Measurements from ENCODE around the gene HNF1B.

Gene HNF1B

DNA sequence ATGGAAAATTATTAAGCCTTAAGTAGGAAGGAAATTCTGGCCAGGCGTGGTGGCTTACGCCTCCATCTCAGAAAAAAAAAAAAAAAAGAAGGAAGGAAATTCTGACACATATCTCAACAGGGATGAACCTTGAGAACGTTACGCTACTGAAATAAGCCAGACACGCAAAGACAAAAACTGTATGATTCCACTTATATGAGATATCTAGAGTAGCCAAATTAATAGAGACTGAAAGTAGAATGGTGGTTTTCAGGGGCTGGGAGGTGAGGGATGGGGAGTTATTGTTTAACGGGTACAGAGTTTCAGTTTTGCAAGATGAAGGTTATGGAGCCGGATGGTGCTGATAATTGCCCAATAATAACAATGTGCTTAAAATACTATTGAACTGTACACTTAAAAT is 16.2 kb upstream of the HNF1B start:
- no peak for DNase-seq (ENCODE audit: low spot score)

GRCh38 chr17:37759014-37759637 is 14.3 kb upstream of the HNF1B start:
- DNase-seq (ENCODE audit: low spot score): no peak

DNA sequence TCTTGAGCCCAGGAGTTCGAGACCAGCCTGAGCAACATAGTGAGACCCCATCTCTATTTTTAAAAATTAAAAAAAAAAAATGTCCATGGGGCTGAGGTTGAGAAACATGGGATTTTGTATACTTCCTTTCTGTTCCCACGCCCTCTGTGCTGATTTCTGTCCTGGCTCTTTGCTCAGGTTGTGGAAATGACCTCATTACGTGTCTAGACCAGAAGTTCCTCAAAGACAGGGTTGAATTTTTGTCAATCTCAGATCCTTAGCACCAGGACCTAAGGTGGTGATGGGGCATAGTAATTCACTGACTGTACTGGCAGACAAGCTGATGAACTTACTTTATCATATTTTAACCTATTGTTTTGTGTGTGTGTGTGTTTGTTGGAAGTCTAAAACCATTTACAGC is 11.2 kb upstream of the HNF1B start:
- no peak for DNase-seq (ENCODE audit: low spot score)

DNA sequence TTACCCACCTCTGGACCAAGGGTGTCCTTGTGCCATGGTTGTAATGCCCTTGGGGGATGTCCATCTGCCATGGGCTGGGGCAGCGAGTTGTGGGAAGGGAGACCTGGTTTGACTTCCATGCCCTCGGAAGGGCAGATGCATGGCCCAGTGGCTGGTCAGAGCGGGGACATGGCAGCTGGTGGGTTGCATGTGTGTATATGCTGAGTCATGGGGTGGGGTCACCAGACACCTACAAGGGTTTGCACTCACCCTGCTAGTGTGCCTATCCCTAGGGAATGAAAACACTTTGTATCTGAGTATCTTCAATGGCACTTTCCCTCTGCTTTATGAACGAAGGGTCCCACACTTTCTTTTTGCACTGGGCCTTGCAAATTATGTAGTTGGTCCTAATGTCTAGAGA is 10.6 kb upstream of the HNF1B start:
- no peak for DNase-seq (ENCODE audit: low spot score)

GRCh38 chr17:37754363-37754762 is 9.5 kb upstream of the HNF1B start:
- DNase-seq (ENCODE audit: low spot score): no peak

DNA sequence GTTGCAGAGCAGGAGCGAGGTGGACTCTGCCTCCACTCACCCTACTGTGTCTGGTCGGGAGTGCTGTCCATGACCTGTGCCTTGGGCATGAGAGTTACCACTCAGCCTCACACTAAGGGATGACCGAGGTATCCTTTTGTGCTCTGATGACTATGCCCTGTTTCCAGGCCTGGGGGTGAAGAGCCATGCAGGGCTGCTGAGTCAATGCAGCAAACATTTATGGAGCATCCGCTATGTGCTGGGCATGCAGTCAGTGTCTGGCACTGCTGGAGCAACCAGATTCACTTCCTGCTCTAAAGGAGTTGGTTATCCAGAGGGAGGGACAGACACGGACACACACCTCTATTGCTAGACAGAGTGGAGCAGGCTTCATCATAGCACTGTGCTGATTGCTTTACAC is 7.6 kb upstream of the HNF1B start:
- no peak for DNase-seq (ENCODE audit: low spot score)

DNA sequence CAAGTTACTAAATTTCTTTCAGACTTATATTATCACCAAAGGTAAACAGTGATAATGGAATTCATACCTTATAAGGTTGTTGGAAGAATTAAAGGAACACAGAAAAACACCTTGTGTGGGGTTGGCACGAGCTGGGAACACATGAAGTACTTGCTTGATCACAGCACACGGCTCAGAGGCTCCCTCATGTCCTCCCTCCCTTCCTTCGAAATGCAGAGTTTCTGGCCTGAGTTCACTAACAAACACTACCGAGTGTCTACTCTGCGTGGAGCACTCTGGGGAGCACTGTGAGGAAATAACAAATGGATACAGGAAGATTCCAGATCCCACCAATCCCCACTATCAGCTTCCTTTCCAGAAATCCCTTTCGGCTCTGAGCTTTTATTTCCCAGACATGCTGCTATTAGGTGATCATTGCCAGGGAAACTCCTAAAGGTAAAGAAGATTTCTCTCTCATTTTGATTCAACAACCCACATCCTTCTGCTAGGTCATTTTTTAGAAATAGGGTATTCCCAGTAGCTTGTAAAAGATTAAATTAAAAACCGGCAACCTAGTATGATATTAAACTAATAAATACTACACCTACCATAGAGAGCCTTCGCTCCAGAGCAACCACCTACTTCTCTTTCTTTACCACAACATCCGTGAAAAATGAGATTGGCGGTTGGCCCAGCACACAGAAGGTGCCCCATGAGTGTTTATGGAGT is 6.1 kb upstream of the HNF1B start:
- DNase-seq (ENCODE audit: low spot score): no peak

GRCh38 chr17:37750292-37750691 is 5.4 kb upstream of the HNF1B start:
- DNase-seq (ENCODE audit: low spot score): no peak

GRCh38 chr17:37747222-37747621 is 2.4 kb upstream of the HNF1B start:
- no peak for DNase-seq (ENCODE audit: low spot score)

- no peak for DNase-seq (ENCODE audit: low spot score)
Observed at GRCh38 chr17:37746617-37747016, 1.8 kb upstream of the HNF1B start.

- DNase-seq (ENCODE audit: low spot score): no peak
Observed at GRCh38 chr17:37745801-37746426, 1.1 kb upstream of the HNF1B start.

DNA sequence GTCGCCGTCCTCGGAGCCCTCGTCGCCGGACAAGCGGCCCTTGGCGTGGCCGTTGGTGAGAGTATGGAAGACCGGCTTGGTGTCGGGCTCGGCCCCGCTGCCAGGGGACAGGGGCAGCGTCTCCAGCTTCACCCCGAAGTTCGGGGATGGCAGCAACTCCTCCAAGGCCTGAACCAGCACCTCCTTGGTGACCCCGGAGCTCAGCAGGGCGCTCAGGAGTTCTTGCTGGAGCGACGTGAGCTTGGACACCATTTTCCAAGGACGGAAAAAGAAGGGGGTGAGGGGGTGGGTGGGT is 279 bp downstream of the HNF1B start:
- DNase-seq (ENCODE audit: low spot score): no peak

DNA sequence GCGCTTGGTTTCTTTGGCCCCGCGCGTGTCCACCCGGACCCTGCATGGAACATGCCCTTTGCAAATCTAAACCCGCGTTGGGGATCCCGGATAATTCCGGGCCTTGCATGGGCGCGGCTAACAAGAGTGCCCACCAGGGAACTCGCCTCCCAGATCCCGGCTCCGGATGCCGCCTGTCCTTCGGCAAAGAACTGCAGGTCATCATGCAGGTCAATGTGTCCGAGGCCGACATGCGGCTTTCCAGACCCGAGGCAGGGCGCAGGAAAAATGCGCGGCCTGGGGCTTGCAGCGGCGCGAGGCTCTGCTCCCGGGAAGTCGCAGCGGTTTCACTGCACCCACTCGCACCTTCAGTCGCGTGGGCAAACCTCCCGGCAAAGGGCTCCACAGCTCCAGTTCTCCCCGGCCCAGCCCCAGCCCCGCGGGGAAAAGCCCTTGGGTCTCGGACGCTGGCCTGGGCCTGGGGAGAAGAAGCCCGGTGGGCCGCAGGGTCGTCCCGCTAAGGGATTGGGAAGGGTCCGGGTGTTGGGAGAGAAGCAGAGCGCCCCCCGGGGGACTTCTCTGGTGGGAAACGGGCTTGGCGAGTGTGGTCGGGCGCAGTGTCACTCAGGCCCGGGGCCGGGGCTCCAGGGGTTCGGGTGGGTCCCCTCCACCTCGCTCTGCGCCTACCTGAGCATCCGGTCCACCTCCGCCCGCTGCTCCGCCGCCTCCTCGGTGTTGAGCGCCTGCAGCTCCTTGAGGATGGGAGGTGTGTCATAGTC is 805 bp downstream of the HNF1B start:
- no peak for DNase-seq (ENCODE audit: low spot score)

DNA sequence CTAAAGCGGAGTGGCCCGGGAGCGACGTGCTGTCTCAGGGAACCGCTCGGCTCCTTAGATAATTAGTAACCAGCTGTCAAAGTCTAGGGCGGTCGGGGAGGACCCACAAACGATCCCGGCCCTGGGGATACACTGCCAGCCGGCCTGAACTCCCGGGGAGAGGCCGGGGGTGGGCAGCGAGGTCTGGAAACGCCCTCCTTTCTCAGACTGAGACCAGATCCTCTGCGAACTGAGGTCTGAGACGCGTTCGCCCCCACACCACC is 1.3 kb downstream of the HNF1B start:
- DNase-seq (ENCODE audit: low spot score): no peak

DNA sequence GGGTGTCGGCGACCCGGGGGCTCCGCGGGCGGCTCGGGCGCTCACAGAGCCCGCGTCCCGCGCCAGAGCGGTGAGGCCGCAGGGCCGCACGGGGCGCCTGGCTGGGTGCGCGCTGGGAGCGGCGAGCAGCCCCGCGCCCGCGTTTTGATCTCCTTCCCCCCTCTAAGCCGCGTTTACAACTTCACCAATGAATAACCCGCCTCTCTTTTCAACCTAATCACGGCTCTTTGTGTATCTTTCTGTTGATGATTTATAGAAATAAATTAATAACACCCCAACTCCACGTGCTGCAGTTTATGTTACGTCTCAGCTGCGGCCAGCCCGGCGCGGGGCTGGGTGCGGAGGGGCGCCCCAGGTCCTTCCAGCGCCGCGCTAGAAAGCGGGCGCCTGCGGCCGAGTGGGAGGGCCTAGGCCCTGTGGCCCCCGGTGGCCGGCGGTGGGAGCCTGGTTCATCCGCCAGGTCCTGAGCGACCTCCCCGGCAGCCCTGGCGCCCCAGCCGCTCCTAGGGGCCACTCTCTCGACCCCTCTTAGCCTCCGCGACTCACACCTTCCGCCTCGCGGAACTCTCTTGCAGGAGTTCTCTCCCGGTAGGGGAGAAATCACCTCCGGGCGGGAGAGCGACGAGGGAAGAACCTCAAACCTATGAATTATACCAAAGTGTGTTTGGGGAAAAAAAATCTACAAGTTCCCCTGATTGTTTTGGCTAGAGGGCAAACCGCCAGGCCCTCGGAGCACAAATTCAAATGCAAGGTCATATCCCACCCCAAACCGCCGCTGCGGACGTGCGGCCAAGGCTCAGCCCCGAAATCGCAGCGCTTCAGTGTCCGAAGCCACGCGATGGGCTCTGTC is 1.9 kb downstream of the HNF1B start:
- DNase-seq (ENCODE audit: low spot score): no peak

DNA sequence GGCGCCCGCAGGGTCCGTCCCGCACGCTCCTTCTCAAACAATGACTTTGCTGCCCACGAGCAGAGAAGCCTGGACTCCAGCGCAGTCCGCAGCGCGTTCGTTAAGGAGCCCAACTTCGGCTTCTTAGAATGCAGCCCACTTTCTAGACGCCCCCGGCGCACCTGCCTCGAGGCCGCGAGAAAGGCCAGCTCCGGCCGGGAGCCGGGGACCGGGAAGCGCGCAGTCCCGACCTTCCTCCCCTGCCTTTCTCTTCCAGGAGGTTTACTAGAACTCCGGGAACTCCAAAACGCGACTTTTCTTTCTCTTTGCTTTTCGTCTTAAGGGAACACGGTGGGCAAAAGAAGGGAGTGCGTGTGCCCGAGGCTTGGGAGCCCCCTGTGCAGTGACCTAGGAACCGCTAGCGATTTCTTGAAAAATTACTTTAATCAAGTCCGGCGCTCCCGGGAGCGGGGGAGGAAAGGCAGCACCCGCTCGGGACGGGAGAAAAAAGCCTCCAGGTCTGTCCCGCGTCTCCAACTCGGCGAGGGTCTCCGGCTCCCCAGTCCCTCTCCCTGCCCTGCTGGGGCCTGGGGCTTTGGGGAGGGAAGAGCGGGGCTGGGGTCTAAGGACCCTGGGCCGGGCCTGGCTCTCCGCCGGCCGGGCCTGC is 2.6 kb downstream of the HNF1B start:
- DNase-seq (ENCODE audit: low spot score): no peak

DNA sequence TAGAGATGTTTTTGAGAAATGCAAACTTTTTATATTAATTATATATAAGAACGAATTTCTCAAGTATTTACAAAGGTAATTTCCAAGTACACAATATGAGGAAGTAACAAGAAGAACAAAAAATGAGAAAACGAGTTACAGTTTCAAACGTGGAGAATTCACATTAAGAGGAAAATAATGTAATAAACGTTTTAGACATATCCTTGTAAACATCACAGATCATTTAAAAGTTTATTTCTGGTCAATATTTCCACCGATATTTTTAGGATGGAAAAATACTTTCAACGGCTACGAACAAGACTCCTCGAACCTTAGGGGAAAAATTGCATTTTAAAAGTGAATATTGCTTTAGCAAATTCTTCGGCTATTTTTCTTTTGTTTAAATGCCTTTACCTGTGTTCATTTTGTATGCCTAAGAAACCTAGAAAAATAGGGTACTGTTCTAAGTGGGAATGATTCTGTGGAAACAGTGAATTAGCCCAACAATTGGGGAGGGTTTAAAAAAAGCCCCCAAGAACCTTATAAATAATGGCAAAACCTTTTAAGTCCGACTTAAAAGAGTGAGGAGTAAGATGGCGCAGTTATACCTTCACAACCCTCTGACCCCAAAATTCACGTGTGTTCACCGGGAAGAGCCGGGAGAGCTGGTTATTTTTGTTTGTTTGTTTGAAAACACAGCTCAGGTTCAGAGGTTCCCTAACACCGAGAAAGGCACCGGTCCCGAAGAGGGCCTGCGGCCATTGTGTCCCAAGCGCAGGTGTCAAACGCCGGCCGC is 3.3 kb downstream of the HNF1B start:
- no peak for DNase-seq (ENCODE audit: low spot score)

- DNase-seq (ENCODE audit: low spot score): no peak
Observed at GRCh38 chr17:37740915-37741314, 3.9 kb downstream of the HNF1B start.

- DNase-seq (ENCODE audit: low spot score): no peak
Observed at GRCh38 chr17:37737971-37738370, 6.9 kb downstream of the HNF1B start.

- DNase-seq (ENCODE audit: low spot score): no peak
Observed at GRCh38 chr17:37737081-37737480, 7.8 kb downstream of the HNF1B start.

DNA sequence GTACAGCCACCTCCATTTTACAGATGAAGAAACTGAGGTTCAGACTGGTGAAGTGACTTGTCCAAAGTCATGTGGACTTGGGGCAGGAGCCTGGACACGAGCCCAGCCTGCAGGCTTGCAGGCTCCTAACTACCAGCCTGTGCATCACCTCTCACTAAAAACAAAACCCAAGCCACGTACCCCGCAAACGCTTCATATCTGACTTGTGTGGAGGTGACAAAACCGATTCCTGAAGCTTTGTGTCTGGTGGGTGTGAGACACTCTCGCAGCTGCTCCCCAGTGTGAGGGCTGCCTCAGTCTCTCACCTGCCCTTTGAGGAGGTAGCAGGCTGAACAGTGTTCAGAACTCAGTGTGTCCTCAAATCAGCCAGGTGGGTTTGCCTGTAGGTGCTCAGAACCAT is 8.4 kb downstream of the HNF1B start:
- no peak for DNase-seq (ENCODE audit: low spot score)

Measured in COLO829 (cell line).